Jurkat, Clone E6-1 (cell line): ENCODE measurements around the gene FGA. TPM values are rescaled to one million over a fixed set of nuclear protein-coding genes. Genes with fewer than 3 reads are reported as not detected.
A peak's percentile ranks its signal among the peaks of the same experiment; 100 is the strongest.

ENCODE experiments used
- DNase-seq: peaks from one replicate; pipeline ENCODE4 v3.0.0-alpha.2; 2011; ENCODE audit warnings: low read depth, low spot score
- H3K4me3 ChIP-seq: 2 replicates; pipeline ENCODE4 v1.5.1; 2011; ENCODE audit warnings: mild to moderate bottlenecking, low read length, control low read depth, moderate library complexity
- polyA plus RNA-seq: library from polyadenylated mRNA; unstranded; fragments of >200 nt; gene quantifications from one replicate; pipeline ENCODE4 v1.2.1, GENCODE V29; 2012; ENCODE audit warnings: missing spikeins; ENCODE audit not compliant: insufficient read length, insufficient read depth

The FGA gene
- not detected for polyA plus RNA-seq

DNA sequence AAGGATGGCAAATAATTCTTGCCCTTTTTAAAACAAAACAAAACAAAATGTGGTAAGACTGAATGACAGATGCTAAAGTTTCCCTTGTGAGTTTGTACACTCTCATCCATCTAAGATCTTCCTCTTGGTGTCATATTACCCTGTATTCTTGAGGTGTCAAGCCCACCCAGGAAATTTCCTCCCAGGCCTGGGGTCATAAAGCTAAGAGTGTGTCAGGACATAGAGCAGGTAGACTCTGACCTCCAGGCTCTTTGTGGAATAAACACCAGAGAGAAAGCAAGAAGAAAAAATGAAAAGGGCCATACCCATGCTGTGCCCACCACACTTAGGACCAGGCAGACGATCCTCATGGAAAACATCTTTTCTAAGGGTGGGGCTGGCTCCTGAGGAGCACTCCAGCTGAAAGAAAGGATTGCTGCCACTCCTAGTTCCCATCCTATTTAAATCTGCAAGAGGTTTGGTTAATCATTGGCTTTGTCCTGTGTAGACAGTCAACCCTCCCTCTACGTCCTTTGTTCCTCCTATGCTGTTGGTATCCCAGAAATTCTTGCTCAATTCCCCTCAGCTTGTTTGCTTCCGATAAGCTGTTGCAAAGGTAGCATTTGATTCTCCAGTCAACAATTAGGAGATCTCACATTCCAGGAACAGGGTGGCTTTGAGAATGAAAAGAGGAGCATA lies at the start of gene FGA:
Gene FGA (minus strand): TSS at position 414 of the 678 bp plus-strand sequence. CDS start 55 bp downstream, at position 359.
- H3K4me3 ChIP-seq, result no peak within 1 kb of the TSS
- no peak for DNase-seq

- H3K4me3 ChIP-seq, result no peak overlapping the region
- DNase-seq, result no peak
These were observed 43.5 kb upstream of the FGA start for GRCh38 chr4:154634058-154634457.

DNA sequence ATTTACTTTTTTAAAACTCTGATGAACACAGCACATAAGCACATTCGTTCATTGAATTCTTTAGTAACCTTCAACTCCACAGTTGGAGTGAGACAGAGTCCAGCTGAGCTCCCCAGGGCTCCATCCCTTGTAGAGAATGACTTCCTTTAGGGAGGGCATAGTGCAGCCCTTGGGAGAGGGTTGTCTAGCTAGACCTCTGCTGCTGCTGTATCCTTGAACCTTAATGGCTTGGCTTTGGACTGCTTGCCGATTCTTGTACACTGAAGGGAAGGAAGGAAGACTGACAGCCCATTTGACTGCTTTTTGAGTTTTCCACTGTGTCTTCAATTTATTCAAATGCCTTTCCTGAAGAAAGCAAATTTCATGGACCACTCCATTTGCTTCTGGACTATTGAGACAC lies 41.3 kb upstream of the FGA start:
- no peak overlapping the region for H3K4me3 ChIP-seq
- DNase-seq, result no peak

DNA sequence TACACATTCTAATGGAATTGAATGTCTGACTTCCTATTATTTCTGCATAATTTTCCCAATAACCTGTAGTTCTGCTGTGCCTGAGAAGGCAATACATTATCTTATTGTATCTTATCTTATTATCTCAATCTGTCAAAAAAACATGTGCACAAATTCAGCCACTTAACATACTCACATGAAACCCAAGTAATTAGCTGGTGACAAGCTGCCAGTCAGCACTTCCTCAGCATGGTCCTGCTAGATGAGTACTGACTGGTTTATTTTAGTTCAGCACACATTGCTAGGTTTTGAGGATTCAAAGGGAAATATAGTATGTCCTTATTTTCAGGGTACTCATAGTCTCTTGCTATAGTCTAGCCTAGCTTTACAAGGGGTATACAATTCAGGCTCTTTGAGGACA lies 39.8 kb upstream of the FGA start:
- H3K4me3 ChIP-seq, result no peak overlapping the region
- DNase-seq, result no peak

DNA sequence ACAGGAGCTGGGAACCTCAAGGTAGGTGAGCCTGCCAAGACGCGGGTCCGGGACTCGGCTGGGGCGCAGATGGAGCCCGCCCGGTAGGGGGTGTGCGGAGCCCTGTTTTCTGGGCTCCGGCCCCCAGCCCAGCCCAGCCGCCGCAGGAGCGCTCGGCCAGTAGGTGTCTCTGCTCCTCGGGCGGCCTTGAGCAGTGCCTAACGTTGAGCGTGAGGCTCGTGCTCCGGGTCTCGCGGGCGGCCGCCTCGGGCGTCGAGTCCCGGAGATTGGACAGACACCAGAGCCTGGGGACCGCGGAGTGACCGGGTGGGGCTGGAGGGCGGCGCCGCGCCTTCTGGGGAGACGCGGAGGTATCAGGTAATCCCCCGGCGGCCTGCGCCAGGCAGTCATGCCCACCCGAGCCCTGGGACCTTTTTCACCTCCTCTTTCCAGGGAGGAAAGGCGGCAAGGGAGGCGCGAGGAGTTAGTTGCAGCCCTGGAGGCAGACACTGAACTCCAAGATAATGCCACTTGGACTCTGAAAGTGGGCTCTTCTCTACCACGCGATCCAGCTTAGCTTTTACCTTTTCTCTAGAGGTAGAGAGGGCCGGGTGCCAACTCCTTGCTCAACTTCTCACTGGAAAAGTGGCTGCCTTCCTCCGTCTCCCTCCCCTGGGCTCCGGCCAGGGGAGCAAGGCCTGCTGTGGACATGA lies 36.4 kb upstream of the FGA start:
- no peak for DNase-seq
- no peak overlapping the region for H3K4me3 ChIP-seq

DNA sequence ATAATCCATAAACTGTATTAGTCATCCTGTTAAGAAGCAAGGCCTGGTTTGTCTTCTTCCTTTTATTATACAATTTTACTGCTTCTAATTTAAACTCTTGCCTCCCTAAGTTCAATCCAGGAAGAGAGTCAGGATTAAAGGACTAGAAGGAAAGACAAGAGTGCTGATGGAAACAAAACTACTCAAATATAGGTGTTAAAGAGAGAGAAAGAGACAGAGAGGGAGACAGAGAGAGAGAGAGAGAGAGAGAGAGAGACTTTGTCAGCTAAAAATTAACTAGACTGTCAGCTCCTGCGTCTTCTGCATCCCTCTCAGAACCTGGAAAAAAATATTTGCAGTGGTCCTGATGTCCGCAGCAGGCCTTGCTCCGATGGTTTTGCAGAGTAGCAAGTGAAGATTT lies 35.4 kb upstream of the FGA start:
- DNase-seq, result no peak
- no peak overlapping the region for H3K4me3 ChIP-seq

- no peak for DNase-seq
- no peak overlapping the region for H3K4me3 ChIP-seq
These were observed 33.5 kb upstream of the FGA start for GRCh38 chr4:154623995-154624394.

GRCh38 chr4:154623436-154623835 lies 32.9 kb upstream of the FGA start:
- H3K4me3 ChIP-seq, result no peak overlapping the region
- DNase-seq, result no peak

DNA sequence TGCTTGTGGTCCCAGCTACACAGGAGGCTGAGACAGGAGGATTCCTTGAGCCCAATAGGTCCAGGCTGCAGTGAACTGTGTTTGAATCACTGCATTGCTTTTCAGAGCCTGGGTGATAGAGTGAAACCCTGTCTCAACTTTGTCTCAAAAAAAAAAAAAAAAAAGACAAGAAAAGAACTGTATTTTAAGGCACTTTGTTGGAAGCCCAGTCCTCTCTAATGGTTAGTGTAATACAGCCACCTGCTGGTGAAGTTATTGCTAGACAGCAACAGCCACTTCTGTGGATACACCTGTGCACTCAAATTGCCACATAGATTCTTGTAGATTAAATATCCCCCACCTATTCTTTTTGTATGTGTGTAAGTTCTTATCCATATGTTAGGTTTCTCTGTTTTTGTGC lies 32.1 kb upstream of the FGA start:
- DNase-seq, result peak; percentile 35
- H3K4me3 ChIP-seq, result no peak overlapping the region

DNA sequence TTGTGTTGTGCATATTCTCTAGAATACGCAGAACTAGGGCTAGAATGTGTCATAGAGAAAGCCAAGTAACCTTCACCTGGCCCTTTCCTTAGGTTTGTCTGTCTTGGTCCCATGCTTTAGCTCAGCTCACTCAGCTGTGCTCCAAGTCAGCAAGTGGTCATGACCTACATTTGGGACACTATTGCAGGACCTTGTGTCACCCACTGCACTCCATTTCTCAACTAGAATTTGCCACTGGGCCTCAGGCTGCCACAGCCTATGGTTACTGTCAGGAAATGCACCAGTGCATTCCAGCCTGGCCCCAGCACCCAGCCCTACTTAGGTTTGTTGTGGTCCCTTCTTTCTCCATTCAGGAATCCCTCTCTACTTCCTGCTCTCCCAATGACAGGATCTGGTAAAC lies 29.6 kb upstream of the FGA start:
- no peak for DNase-seq
- H3K4me3 ChIP-seq, result no peak overlapping the region

GRCh38 chr4:154618708-154619315 lies 28.3 kb upstream of the FGA start:
- peak; percentile 47 for DNase-seq
- H3K4me3 ChIP-seq, result no peak overlapping the region

DNA sequence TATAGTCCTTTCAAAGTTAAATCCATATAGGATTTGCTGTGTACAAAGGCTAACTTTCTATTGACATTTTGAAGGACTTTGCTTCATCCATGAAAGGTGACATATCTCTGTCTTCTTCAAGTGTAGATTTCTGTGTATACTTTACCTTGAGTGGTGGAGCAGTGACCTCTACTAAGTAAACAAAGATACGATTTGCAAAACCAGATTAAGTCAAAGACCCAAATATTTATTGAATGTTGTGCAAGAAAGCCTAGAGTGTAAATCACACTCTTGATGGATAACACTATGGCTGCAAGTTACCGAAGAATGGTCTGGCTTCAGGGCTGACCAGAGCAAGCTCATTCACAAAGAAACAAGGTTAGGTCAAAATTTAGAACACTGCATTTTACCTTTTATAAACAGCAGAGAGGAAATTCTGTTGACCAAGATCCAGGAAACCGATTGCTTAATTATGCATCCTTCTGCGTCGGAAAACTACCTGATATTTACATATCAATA lies 27.3 kb upstream of the FGA start:
- DNase-seq, result no peak
- H3K4me3 ChIP-seq, result no peak overlapping the region

- H3K4me3 ChIP-seq, result no peak overlapping the region
- DNase-seq, result no peak
These were observed 26.2 kb upstream of the FGA start for GRCh38 chr4:154616731-154617130.

DNA sequence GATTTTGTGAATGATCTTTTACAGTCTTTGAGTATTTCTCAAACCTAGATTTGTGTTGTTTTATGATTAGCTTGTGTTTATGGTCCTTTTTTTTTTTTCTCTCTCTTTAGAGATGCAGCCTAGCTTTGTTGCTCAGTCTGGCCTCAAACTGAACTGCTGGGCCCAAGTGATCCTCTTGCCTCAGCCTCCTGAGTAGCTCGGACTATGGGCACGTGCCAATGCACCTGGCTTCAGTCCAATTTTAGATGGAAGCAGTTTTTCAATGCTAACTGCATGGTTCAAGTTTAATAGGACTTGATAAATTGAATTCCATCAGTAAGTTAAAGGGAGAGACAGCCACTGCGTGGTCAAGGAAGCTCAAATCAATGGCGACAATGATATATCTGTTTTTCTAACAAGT lies 25.7 kb upstream of the FGA start:
- no peak overlapping the region for H3K4me3 ChIP-seq

GRCh38 chr4:154615211-154615610 lies 24.7 kb upstream of the FGA start:
- DNase-seq, result no peak
- no peak overlapping the region for H3K4me3 ChIP-seq

More for the DNA sequence above, 25.7 kb upstream of the FGA start:
- DNase-seq, result no peak

GRCh38 chr4:154614306-154614705 lies 23.8 kb upstream of the FGA start:
- DNase-seq, result no peak
- no peak overlapping the region for H3K4me3 ChIP-seq

GRCh38 chr4:154612472-154613414 lies 22.2 kb upstream of the FGA start, which contains the start of gene FGG:
TSS of gene FGG (minus strand) at chr4:154612656. CDS start at chr4:154612609, 47 bp downstream.
- no peak within 1 kb of the TSS for H3K4me3 ChIP-seq
- no peak for DNase-seq

DNA sequence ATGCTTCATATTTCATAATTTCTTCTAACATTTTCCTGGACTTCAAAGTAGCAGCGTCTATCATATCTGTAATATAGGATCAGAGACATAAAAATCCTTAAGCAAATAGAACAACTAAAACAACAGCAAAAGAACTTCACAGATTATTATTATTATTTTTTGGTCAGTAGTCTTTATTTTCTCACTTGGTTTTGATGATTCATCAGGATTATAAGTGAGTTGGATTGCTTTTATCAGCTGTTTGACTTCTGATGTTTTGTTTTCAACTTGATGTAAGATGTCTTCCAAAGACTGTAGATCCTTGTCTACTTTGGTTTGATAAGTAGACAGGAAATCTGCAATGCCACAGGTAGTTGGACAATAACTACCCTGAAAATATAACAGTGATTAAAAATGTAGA lies 21.3 kb upstream of the FGA start:
- no peak for DNase-seq

GRCh38 chr4:154610582-154610981 lies 20.0 kb upstream of the FGA start:
- H3K4me3 ChIP-seq, result no peak overlapping the region
- no peak for DNase-seq

More for the DNA sequence above, 21.3 kb upstream of the FGA start:
- H3K4me3 ChIP-seq, result no peak overlapping the region
